WTC11 (cell line): Measurements from ENCODE around the gene SELENOH. TPM values are rescaled to one million over a fixed set of nuclear protein-coding genes. Genes with fewer than 3 reads are reported as not detected.

Experiments used
- ATAC-seq: fragments of 200-7000 bp; cut with Tn5 transposase; 2 replicates; pipeline ENCODE4 v1.10.0; 2021; ENCODE audit warnings: mild to moderate bottlenecking, moderate library complexity
- CTCF ChIA-PET: fragments of 300-600 bp; sonication (Branson Sonifier 250); formaldehyde crosslinking; loops from one replicate; lab custom pipeline; 2021; ENCODE audit warnings: antibody characterized with exemption; lab: Charles Lee
- POLR2A ChIA-PET: fragments of 350-600 bp; sonication (Branson Sonifier 250); formaldehyde crosslinking; loops from one replicate; lab custom pipeline; 2021; ENCODE audit warnings: antibody characterized with exemption; lab: Charles Lee
- DNase-seq: peaks from one replicate; pipeline ENCODE4 v3.0.0; 2021; ENCODE audit warnings: low spot score
- H3K27ac Mint-ChIP-seq: 2 replicates; pipeline ENCODE4 v1.8.0; 2021; ENCODE audit warnings: mixed read lengths
- H3K27me3 Mint-ChIP-seq: 2 replicates; pipeline ENCODE4 v1.8.0; 2021; ENCODE audit warnings: low read depth, mild to moderate bottlenecking, moderate library complexity, mixed read lengths
- H3K36me3 Mint-ChIP-seq: 2 replicates; pipeline ENCODE4 v1.8.0; 2021; ENCODE audit warnings: mixed read lengths
- H3K4me1 Mint-ChIP-seq: 2 replicates; pipeline ENCODE4 v1.8.0; 2022; ENCODE audit warnings: mixed read lengths
- H3K4me3 Mint-ChIP-seq: 2 replicates; pipeline ENCODE4 v1.8.0; 2021; ENCODE audit warnings: mild to moderate bottlenecking, moderate library complexity, mixed read lengths
- H3K9me3 Mint-ChIP-seq: 2 replicates; pipeline ENCODE4 v1.8.0; 2021; ENCODE audit warnings: mixed read lengths
- CREB1 ChIP-seq: sonication (generic); formaldehyde crosslinking; IDR thresholded peaks from 2 replicates; pipeline ENCODE4 v1.8.0; 2023; ENCODE audit warnings: mild to moderate bottlenecking, missing genetic modification reagents
- GRHL2 ChIP-seq: fragments of 250-450 bp; sonication (Bioruptor Pico); IDR thresholded peaks from 2 replicates; pipeline ENCODE4 v1.8.0; 2022; ENCODE audit warnings: mild to moderate bottlenecking, moderate library complexity; ENCODE audit not compliant: insufficient replicate concordance, severe bottlenecking
- GTF2I ChIP-seq: fragments of 250-450 bp; sonication (Bioruptor Pico); conservative IDR thresholded peaks from 2 replicates; pipeline ENCODE4 v1.4.0; 2021; ENCODE audit warnings: mild to moderate bottlenecking
- HMGA2 ChIP-seq: fragments of 250-450 bp; sonication (Bioruptor Pico); IDR thresholded peaks from 2 replicates; pipeline ENCODE4 v1.4.0; 2021; ENCODE audit warnings: mild to moderate bottlenecking, moderate library complexity
- JAZF1 ChIP-seq: fragments of 250-450 bp; sonication (Bioruptor Pico); IDR thresholded peaks from 2 replicates; pipeline ENCODE4 v1.9.0; 2021; ENCODE audit warnings: moderate library complexity, mild to moderate bottlenecking, inconsistent platforms
- NFATC4 ChIP-seq: fragments of 250-450 bp; sonication (Bioruptor Pico); IDR thresholded peaks from 2 replicates; pipeline ENCODE4 v1.9.0; 2021; ENCODE audit warnings: mild to moderate bottlenecking
- NFE2L1 ChIP-seq: sonication (generic); formaldehyde crosslinking; IDR thresholded peaks from 2 replicates; pipeline ENCODE4 v1.8.1; 2023; ENCODE audit warnings: missing genetic modification reagents
- PRRX2 ChIP-seq: fragments of 250-450 bp; sonication (Bioruptor Pico); IDR thresholded peaks from 2 replicates; pipeline ENCODE4 v1.8.0; 2021; ENCODE audit warnings: mild to moderate bottlenecking
- SMAD3 ChIP-seq: sonication (generic); formaldehyde crosslinking; IDR thresholded peaks from 2 replicates; pipeline ENCODE4 v1.8.0; 2022; ENCODE audit warnings: missing genetic modification reagents, mild to moderate bottlenecking, borderline replicate concordance
- SMAD4 ChIP-seq: sonication (generic); formaldehyde crosslinking; IDR thresholded peaks from 2 replicates; pipeline ENCODE4 v1.8.0; 2022; ENCODE audit warnings: mild to moderate bottlenecking, missing genetic modification reagents
- TCF7 ChIP-seq: sonication (generic); formaldehyde crosslinking; IDR thresholded peaks from 2 replicates; pipeline ENCODE4 v1.8.0; 2022; ENCODE audit warnings: mild to moderate bottlenecking, low read depth, missing genetic modification reagents, moderate library complexity
- ZNF416 ChIP-seq: fragments of 250-450 bp; sonication (Bioruptor Pico); IDR thresholded peaks from 2 replicates; pipeline ENCODE4 v1.9.0; 2021; ENCODE audit warnings: mild to moderate bottlenecking, inconsistent platforms
- ZNF671 ChIP-seq: fragments of 250-450 bp; sonication (Bioruptor Pico); IDR thresholded peaks from 2 replicates; pipeline ENCODE4 v1.8.0; 2021; ENCODE audit warnings: mild to moderate bottlenecking
- total RNA-seq: library from RNA; stranded (reverse); gene quantifications from 3 replicates; pipeline ENCODE4 v1.2.3, GENCODE V29; 2021
- TF ChIP-seq, protein P1 (sequence below): sonication (generic); formaldehyde crosslinking; conservative IDR thresholded peaks from 2 replicates; pipeline ENCODE4 v1.8.1; 2023; ENCODE audit warnings: mild to moderate bottlenecking, low read depth, missing genetic modification reagents, moderate library complexity
- TF ChIP-seq, protein P2 (sequence below): sonication (generic); formaldehyde crosslinking; IDR thresholded peaks from 2 replicates; pipeline ENCODE4 v1.8.1; 2022; ENCODE audit warnings: mild to moderate bottlenecking, moderate library complexity, missing genetic modification reagents
- TF ChIP-seq, protein P3 (sequence below): fragments of 250-450 bp; sonication (Bioruptor Pico); conservative IDR thresholded peaks from 2 replicates; pipeline ENCODE4 v1.9.0; 2021; ENCODE audit warnings: mild to moderate bottlenecking
- TF ChIP-seq, protein P4 (sequence below): fragments of 250-450 bp; sonication (Bioruptor Pico); IDR thresholded peaks from 2 replicates; pipeline ENCODE4 v2.1.2; 2022; ENCODE audit warnings: mild to moderate bottlenecking, moderate library complexity
- TF ChIP-seq, protein P5 (sequence below): fragments of 250-450 bp; sonication (Bioruptor Pico); IDR thresholded peaks from 2 replicates; pipeline ENCODE4 v1.9.0; 2021; ENCODE audit warnings: mild to moderate bottlenecking
- TF ChIP-seq, protein P6 (sequence below): fragments of 200-600 bp; IDR thresholded peaks from 2 replicates; pipeline ENCODE4 v1.8.0; 2022; ENCODE audit warnings: antibody characterized with exemption

SELENOH gene
- total RNA-seq, 1 experiment from 2014 or later: 251 TPM

DNA sequence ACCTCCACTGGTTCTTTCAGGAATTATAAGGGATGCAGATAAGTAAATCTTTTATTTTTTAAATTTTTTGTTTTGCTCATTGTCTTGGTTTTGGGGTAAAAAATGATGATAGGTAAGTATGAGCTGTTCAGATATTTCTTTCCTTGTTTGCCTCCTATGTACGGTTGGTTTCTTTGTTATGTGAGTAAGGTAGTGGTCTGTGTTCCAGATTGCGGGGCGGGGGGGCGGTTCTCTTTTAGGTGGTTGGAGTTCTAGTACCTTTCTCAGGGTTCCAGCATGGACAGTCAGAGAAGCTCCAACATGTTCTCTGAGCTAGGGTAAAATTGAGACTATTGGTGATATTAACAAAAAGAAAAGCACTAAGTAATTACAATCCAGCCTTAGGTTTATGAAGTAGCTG is 22.7 kb downstream of the SELENOH start:
- Mint-ChIP-seq H3K4me3 (peak overlapping the region; percentile 99), H3K27ac (peak overlapping the region; percentile 90), H3K27me3 (no peaks in the 10 kb centered on the region), H3K9me3 (peaks cover 5% of the 10 kb centered on the region), H3K36me3 (peaks cover 22% of the 10 kb centered on the region)
- DNase-seq: no peak
- POLR2A ChIA-PET: interaction anchor here (0.5 to 8.2 kb wide), 4 partner anchors 15 to 445 kb away, joined by 3 to 188 read pairs (median 8); no protein-coding TSS in a partner anchor
- TF ChIP-seq GRHL2 (no peak), ZNF671 (CRISPR knock-in tag) (no peak), NFE2L1 (CRISPR knock-in tag) (no peak), JAZF1 (no peak), HMGA2 (no peak), CREB1 (CRISPR knock-in tag) (no peak), ZNF416 (CRISPR knock-in tag) (no peak)
- TF ChIP-seq, protein P1, sequence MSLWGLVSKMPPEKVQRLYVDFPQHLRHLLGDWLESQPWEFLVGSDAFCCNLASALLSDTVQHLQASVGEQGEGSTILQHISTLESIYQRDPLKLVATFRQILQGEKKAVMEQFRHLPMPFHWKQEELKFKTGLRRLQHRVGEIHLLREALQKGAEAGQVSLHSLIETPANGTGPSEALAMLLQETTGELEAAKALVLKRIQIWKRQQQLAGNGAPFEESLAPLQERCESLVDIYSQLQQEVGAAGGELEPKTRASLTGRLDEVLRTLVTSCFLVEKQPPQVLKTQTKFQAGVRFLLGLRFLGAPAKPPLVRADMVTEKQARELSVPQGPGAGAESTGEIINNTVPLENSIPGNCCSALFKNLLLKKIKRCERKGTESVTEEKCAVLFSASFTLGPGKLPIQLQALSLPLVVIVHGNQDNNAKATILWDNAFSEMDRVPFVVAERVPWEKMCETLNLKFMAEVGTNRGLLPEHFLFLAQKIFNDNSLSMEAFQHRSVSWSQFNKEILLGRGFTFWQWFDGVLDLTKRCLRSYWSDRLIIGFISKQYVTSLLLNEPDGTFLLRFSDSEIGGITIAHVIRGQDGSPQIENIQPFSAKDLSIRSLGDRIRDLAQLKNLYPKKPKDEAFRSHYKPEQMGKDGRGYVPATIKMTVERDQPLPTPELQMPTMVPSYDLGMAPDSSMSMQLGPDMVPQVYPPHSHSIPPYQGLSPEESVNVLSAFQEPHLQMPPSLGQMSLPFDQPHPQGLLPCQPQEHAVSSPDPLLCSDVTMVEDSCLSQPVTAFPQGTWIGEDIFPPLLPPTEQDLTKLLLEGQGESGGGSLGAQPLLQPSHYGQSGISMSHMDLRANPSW (CRISPR knock-in tag): no peak
- TF ChIP-seq, protein P2, sequence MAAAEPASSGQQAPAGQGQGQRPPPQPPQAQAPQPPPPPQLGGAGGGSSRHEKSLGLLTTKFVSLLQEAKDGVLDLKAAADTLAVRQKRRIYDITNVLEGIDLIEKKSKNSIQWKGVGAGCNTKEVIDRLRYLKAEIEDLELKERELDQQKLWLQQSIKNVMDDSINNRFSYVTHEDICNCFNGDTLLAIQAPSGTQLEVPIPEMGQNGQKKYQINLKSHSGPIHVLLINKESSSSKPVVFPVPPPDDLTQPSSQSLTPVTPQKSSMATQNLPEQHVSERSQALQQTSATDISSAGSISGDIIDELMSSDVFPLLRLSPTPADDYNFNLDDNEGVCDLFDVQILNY: no peak
- TF ChIP-seq, protein P3, sequence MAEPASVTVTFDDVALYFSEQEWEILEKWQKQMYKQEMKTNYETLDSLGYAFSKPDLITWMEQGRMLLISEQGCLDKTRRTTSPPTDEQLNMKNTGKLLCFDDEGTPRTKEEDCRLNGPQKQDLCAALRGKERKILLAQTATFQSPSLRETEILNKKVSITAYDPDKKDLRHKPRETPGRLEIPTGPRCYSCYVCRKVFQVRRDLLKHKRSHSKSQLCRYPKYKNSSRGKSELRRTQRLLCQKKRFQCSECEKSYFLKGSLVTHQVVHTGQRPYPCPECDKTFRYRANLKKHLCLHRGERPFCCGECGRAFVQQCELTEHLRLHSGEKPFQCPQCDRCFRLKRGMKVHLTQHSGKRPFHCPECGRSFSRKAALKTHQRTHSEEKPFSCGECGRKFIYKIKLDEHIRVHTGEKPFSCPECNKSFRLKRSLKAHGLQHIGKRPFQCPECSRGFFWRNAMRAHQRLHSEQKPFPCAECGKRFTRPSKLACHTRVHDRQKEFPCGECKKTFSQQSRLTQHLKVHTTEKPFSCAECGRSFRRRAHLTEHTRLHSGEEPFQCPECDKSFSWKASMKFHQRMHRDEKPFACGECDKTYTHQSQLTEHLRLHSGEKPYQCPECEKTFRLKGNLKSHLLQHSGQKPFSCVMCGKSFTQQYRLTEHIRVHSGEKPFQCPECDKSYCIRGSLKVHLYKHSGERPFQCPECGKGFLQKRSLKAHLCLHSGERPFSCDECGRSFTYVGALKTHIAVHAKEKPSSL (CRISPR knock-in tag): no peak
- TF ChIP-seq, protein P4, sequence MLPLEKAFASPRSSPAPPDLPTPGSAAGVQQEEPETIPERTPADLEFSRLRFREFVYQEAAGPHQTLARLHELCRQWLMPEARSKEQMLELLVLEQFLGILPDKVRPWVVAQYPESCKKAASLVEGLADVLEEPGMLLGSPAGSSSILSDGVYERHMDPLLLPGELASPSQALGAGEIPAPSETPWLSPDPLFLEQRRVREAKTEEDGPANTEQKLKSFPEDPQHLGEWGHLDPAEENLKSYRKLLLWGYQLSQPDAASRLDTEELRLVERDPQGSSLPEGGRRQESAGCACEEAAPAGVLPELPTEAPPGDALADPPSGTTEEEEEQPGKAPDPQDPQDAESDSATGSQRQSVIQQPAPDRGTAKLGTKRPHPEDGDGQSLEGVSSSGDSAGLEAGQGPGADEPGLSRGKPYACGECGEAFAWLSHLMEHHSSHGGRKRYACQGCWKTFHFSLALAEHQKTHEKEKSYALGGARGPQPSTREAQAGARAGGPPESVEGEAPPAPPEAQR (CRISPR knock-in tag): no peak
- TF ChIP-seq, protein P5, sequence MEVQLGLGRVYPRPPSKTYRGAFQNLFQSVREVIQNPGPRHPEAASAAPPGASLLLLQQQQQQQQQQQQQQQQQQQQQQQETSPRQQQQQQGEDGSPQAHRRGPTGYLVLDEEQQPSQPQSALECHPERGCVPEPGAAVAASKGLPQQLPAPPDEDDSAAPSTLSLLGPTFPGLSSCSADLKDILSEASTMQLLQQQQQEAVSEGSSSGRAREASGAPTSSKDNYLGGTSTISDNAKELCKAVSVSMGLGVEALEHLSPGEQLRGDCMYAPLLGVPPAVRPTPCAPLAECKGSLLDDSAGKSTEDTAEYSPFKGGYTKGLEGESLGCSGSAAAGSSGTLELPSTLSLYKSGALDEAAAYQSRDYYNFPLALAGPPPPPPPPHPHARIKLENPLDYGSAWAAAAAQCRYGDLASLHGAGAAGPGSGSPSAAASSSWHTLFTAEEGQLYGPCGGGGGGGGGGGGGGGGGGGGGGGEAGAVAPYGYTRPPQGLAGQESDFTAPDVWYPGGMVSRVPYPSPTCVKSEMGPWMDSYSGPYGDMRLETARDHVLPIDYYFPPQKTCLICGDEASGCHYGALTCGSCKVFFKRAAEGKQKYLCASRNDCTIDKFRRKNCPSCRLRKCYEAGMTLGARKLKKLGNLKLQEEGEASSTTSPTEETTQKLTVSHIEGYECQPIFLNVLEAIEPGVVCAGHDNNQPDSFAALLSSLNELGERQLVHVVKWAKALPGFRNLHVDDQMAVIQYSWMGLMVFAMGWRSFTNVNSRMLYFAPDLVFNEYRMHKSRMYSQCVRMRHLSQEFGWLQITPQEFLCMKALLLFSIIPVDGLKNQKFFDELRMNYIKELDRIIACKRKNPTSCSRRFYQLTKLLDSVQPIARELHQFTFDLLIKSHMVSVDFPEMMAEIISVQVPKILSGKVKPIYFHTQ (CRISPR knock-in tag): no peak
- TF ChIP-seq, all 79 proteins: peak for 0
- peaks cover 42% of the 10 kb centered on the region for H3K4me1 Mint-ChIP-seq
- CTCF ChIA-PET: interaction anchor here (0.5 to 8.0 kb wide), 7 partner anchors 12 to 750 kb away, joined by 3 to 110 read pairs (median 4); partner anchors contain the start of genes BTBD18 and SELENOH
- no peak for ATAC-seq

DNA sequence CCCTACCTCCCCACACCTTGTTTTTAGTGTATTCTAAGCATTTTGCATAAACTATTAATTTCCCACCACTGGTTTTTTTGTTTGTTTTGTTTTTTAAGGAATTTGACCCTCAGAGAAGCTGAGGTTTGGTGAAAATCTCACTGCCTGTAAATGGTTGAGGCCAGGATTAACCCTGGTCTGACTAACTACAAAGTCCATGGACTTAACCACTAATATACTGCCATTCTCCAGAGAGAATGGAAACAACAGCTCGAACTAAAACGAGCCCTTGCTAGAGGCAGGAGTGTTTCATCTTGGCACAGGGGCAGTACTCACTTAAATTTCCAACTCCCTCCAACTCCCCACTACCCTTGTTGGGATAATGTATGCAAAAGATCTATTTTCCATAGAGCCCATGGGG is 23.3 kb downstream of the SELENOH start:
- peaks cover 46% of the 10 kb centered on the region for H3K4me1 Mint-ChIP-seq
- peak overlapping the region; percentile 99 for H3K4me3 Mint-ChIP-seq
- peaks cover 5% of the 10 kb centered on the region for H3K9me3 Mint-ChIP-seq
- peak overlapping the region; percentile 82 for H3K27ac Mint-ChIP-seq
- POLR2A ChIA-PET: interaction anchor here (0.5 to 8.2 kb wide), 3 partner anchors 14 to 446 kb away, joined by 3 to 188 read pairs (median 11); no protein-coding TSS in a partner anchor
- no peak for ATAC-seq
- DNase-seq: no peak
- CTCF ChIA-PET: interaction anchor here (0.9 to 8.0 kb wide), 6 partner anchors 13 to 306 kb away, joined by 3 to 110 read pairs (median 12); partner anchors contain the start of genes BTBD18 and SELENOH
- no peaks in the 10 kb centered on the region for H3K27me3 Mint-ChIP-seq
- H3K36me3 Mint-ChIP-seq: peaks cover 23% of the 10 kb centered on the region
- TF ChIP-seq TCF7 (CRISPR knock-in tag) (no peak), SMAD3 (no peak), GTF2I (CRISPR knock-in tag) (no peak), PRRX2 (CRISPR knock-in tag) (no peak), SMAD4 (CRISPR knock-in tag) (no peak), NFATC4 (CRISPR knock-in tag) (no peak)
- TF ChIP-seq, protein P6, sequence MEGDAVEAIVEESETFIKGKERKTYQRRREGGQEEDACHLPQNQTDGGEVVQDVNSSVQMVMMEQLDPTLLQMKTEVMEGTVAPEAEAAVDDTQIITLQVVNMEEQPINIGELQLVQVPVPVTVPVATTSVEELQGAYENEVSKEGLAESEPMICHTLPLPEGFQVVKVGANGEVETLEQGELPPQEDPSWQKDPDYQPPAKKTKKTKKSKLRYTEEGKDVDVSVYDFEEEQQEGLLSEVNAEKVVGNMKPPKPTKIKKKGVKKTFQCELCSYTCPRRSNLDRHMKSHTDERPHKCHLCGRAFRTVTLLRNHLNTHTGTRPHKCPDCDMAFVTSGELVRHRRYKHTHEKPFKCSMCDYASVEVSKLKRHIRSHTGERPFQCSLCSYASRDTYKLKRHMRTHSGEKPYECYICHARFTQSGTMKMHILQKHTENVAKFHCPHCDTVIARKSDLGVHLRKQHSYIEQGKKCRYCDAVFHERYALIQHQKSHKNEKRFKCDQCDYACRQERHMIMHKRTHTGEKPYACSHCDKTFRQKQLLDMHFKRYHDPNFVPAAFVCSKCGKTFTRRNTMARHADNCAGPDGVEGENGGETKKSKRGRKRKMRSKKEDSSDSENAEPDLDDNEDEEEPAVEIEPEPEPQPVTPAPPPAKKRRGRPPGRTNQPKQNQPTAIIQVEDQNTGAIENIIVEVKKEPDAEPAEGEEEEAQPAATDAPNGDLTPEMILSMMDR: no peak
- TF ChIP-seq, protein P3 (CRISPR knock-in tag): no peak
